Measurements from ENCODE around the gene RGS8.

The RGS8 gene

DNA sequence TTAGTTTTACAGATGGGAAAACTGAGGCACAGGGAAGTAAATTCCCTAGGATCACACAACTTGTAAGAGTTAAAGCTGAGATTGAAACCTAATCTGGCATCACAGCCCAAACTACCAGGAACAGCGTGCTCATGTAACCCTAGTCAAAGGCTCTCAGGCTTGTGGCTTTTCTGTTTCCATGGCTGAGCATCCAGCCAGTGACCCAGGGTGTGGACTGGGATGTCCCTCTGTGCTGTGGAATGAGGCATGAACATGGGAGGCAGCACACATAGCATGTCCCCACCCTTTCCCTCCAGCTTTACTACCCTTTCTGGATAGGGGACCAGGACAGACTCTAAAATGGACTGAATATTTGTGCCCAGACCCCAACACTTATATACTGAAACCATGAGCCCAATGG lies 45.1 kb downstream of the RGS8 start:
- DNase-seq (ENCODE audit: low read depth) = no peak

DNA sequence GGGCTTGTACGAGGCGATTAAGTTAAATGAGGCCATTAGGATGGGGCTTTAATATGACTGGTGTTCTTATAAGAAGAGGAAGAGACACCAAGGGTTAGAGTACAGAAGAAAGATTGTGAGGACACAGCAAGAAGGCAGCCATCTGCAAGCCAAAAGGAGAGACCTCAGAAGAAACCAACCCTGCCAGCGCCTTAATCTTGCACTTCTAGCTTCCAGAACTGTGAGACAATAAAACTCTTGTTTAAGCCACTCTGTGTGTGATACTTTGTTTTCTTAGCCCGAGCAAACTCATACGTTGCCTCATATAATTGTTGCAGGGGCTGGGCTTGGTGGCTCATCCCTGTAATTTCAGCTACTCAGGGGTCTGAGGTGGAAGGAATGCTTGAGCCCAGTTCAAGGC lies 46.6 kb downstream of the RGS8 start:
- DNase-seq (ENCODE audit: low read depth) = no peak

DNA sequence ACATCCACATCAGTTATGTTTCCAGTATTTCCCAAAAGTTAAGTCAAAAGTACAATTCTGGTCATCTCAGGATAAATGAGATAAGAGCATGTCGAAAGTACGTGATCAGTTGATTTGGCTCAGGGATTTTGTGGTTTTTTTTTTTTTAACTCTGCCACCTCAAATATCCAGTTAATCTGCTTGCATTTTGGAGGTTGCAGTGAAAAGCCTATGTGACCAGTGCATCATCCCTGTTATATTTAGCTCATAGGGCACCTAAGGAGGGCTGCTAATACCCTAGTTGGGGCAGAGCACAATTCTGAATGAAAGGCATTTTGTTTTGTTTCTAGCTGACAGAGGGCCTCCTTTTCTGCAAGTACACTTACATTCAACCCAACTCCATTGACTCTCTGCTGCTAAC lies 48.5 kb downstream of the RGS8 start:
- DNase-seq (ENCODE audit: low read depth) = no peak
